HG03139 (cell line): Measurements from ENCODE around the gene PSMA6.
"Not testable (repeated sequence)": the region's sequence is repeated elsewhere in the genome, so short reads cannot be mapped to it uniquely, and the experiment has no call there.

ENCODE experiments used
- ATAC-seq: cut with Tn5 transposase; IDR thresholded peaks from one replicate; pipeline ENCODE4 v1.9.1; 2021; ENCODE audit not compliant: unreplicated experiment

Gene PSMA6

DNA sequence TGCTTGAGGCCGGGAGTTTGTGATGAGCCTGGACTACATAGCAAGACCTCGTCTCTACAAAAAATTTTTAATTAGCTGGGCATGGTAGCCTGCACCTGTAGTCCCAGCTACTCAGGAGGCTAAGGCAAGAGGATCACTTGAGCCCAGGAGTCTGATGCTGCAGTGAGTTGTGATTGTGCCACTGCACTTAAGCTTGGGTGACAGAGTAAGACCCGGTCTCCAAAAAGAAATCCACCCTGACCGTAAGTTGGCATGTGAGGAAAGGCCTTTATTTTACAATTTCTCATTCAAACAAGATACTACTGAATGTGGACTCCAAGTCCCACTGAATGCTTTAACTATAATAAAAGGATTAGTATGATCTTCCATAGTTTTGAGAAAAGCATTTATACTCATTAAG is 27.3 kb downstream of the PSMA6 start:
- no peak for ATAC-seq

DNA sequence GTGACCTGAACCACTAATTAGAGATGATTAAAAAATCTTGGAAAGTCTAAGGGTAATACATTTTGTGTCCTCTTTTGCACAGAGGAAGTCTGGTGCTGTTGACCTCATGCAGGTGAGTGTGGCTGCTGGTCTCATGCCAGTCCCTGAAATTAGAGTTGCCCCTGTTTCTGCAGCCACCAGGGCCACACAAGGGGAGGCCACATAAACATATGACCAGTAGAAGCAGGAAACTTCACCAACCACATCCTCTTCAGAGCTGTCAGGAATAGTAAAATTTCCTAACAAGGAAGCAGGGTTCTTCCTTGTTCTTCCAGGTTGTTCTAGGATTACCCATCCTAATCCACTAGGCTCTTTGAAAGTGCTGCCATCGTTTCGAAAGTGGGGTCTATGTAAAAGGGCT is 28.3 kb downstream of the PSMA6 start:
- ATAC-seq: no peak

DNA sequence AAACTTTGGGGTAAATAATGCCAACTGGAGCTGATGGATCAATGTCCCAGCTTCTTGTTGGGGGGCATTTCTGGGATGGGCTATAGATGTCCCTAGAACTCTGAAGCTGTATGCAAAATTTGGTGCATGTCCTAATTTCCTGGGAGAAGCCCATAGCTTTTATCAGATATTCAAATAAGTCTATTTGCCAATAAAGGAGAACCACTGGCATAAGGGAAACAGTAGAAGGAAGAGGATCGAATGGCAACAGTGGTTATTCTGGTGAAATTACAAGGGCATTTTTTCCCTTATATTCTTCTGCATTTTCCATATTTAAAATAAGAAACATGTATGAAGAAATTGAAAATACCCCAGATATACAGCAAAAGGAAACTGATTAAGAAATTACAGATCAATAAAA is 34.2 kb downstream of the PSMA6 start:
- ATAC-seq: no peak

DNA sequence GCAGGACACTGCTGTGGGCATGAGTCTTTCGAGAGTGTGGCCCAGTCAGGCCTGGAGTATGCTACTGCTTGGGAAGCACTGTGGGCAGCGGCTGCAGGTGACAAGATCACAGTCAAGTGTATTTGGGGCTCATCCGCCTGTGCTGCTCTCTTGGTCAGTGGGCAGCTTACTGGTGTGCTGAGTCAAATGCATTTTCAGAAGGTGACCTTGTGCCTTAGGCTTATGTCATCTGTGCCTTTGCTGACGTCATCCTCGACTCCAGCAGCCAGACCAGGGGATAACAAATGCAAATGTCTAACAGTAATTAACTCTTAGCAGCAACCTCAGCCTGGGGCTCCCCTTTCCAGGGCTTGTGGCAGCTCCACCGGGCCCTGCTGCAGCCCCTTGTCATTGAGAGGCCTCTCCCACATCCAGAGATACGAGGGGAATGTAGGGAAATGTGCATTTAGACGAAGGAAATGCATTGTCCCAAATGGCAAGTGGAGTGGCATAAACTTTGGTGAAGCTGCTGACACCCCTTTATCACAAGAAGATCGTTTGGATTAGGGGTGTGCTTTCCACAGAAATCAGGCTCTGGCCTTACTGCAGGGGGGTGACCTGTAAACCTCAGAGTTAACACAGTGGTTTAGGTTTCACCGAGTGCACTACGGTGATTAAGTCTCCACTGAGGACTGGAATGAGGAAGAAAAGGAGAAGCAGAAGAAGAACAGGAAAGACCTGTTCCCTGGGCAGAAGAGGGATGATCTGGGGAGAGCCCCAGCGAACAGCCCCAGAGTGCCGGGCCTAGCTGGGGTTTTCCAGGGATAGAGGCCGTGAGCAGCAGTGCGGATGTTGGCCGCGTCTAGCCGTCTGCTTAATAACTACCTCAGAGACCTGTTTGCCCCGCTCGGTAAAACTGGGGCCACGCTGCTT is 39.7 kb downstream of the PSMA6 start:
- ATAC-seq: peak; percentile 48

DNA sequence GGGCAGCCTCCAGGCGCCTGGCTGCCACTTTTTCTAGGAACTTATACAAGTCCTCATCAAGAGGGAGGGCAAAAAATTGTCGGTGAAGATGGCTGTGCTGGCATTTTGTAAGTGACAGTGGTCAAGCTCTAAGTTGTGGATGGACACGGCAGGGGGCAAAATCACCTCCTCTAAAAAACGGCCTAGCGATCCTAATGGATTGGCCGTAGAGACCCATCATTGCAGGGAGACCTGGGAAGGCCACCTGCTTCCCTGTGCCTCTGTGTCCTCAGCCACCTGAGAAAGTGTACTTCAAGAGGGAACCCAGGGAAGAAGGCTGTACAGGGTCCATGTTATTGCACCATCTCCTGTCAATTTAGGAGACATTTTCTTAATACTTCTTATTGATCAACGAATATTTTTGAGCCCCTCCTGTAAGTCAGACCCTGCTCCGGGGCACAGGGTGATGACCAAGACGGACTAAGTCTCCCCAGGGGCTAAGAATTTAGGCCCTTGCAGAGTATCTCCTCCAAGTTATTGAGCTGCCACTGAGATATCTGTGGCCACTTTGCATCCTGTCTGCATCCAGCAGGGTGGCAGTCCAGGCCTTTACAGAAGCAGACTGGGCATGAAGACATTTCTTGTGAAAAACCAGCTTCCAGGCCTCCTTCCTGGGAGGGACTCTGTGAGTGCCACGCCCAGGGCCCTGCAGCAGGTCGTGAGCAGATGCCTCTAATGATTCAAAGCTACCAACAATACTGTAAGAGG is 40.5 kb downstream of the PSMA6 start:
- no peak for ATAC-seq

DNA sequence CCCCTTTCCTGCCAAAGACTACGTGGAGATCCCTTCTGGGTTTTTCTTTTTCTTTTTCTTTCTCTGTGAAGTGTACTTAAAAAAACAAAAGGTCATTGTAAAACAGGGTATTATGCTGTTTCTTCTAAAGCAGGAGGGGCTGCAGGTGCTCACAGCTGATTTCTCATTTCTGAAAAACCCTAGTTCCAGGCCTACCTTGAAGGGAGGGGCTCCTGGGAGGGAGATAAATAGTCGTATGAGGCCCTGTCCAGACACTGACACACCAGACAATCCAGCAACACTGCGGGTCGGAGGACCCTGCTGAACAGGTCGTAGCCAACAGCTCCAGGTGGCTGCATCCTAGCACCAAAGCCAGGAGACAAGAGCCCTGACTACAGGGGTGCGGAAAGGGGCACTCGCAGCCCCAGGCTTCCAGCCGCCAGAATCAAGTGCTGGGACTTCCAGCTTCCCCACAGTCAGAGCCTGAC is 41.1 kb downstream of the PSMA6 start:
- ATAC-seq: no peak

DNA sequence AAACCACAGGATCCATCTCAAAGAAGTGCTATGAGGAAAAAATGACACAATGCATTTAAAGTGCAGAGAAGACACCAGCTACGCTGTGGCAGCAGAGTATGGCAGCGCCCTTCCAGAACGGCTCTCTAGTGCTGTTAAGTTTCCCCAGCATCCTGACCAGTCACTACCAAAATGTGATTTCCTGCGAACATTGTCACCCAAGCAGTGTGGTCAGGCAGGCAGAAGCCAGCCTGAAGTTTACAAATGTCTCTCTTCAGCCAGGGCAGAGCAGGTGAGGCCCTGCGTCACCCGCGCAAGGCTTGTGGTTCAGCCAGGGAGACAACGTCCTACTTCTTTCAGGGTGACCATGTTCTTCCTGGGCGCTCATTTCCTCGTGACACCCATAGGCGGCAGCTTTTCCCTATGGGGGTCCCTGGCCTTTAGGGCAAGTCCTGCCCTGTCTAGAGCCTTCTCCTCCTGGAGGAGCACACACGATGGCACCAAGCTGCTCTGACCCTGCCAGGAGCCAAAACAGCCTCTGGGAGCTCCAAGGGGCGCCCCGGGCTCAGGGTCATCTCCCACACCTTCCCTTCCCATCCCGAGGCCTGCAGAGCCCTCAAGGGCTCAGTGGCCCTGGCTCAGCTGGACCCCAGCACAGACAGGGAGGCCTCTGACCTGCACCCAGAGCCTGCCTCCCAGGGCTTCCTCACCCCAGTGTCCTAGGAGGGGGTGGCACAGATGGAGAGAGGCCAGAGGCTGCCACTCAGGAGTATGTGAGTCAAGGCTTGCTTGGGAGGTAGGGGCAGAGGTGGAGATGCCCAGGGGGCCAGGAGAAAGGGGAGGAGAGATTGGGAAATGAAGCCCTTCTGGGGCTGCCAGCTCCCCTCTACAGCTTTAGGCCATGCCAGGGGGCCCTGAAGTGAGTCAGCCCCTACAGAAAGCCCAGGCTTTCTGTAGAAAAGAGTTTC is 41.9 kb downstream of the PSMA6 start:
- no peak for ATAC-seq

DNA sequence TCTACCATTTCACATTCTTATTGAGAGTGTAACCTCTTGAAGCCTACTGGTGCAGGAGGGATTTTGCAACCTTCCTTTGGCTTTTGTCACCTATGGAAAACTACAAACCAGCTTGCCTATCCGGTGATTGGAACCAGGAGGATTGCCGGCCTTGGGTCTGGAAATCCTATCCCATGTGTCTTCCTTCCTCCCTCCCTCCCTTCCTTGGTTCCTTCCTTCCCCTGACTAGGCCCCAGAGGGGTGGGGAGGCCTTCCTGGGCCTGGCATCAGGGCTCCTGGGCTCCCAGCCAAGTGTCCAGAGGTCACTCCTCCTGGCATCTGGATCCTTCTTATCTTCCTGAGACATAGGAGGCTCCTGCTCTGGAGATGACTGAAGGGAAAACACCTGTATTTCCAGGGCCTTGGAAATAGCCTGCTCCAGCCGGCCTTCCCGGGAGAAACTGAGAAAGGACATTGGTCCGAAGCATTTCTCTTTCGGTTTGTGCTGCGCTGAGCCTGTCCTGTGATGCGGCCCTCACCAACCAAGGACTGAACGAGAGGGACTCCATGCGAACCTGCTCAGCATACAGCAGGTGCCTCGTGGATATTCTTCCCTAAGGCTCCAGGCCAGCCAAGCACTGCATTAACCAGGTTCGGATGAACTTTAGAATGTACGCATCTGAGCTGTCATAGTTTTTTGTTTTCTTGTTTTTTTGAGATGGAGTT is 43.4 kb downstream of the PSMA6 start:
- no peak for ATAC-seq

DNA sequence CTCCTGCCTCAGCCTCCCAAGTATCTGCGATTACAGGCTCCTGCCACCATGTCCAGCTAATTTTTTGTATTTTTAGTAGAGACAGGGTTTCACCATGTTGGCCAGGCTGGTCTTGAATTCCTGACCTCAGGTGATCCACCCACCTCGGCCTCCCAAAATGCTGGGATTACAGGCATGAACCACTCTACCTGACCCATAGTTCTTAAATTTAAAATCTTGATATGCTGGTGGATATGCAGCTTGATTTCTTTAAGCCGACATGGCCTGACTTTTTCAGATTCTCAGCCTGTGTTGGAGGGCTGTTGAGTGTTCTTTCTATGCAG is 44.0 kb downstream of the PSMA6 start:
- not testable (repeated sequence) for ATAC-seq

DNA sequence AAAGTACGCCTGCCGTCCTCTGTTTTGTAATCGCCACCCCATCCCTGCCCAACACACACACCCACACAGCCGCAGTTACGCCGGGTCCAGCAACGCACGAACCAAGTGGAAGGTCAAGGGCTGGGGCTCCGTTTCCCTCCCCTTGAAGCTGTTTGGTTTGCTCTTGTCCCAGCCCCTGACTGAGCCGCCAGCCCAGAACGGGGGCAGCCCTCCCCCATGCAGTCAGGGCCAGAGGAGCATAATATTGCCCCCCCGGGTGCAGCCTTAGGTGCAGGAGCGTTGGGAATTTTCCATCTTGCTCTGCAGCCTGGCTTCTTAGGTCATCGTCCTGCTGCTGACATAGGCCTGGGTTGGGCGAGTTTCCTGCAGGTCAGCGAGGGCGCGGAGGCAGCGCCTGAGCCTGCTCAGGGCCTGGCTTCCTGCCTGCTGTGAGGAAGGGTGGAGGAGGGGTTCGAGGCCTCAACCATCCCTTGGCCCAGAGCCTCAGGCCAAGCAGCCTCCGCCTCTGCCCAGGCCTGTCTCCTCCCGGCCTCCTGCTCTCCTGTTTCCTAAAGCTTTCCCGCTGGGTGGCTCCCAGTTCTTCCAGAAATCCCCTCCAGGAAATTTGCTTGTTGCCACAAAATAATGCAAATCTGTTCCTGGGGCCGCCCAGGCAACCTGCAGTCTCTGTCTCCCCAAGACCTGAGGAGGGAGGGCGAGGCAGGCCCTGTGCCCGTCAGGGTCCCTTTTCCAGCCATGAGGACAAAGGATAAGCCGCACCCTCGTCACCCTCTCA is 44.5 kb downstream of the PSMA6 start:
- ATAC-seq: no peak

DNA sequence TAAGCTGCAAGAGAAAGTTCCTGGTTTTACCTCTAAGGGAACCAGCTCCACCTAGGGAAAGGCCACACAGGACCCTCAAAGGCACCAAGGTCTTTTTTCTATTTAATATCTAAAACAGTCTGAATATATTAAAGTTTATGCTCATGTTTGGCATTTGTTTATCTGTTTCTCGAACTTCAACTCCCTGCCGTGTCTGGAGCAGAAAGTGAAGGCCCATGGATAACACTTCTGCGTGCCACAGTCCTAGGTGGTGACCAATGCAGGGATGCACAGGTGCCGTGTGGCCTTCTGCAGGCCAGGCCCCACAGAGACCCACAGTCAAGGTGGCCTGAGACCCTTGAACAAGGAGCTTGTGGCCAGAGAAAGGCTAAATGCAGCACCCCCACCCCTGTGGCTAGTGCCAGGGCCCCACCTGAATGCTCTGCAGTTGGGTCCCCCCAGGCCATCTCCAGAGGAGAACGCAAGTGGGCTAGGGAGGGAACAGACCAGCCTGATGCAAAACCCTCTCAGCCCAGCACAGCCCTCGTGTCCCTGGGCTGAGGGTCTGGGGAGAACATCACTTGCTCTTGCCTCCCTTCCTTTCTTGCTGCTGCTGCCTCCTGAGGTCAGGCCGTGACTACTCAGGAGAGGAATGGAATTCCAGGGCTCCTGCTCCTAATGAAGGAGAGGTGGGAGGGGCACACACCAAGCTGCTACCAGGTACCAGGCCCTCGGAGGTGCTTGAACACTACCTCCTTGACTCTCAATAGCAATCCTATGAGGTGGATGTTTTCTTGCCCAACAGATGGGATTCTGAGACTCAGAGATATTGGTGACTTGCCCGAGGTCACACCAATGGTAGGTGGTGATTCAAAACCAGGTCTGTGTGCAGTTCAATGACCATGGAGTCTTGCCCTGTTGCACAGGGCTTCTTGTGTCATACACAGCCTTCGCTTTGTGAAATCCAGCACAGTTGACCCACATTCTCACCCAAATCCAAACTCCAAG is 45.4 kb downstream of the PSMA6 start:
- no peak for ATAC-seq

DNA sequence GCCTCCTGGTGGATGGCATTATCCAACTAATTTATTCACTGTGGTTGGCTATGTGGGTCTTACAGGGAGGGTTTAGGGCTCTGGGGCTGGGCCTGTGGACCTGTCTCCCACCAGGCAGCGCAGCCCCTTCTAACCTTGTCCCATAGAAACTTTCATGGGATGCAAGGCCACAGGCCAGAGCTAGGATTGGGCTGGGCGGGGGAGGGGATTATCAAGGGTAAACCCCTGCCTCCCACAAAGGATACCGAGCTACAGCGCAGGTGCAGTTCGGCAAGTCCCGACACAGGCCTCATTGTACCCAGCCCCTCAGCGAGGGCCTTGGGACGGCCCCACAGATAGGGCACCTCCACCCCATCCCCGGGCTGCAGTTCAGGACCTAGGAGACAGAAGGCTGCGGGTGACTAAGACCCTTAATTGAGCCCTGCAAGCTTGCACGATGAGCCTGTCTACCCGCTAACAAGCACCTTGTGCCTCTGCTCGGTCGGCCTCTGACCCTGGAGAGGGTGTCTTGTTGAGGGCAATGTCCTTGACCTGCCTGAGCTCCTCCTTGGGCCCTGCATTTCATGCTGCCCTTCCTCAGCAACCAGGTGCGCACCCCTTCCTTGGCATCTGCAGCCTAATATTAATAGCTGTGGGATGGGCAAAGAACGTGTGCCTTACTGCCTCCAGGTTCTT is 46.7 kb downstream of the PSMA6 start:
- ATAC-seq: no peak

DNA sequence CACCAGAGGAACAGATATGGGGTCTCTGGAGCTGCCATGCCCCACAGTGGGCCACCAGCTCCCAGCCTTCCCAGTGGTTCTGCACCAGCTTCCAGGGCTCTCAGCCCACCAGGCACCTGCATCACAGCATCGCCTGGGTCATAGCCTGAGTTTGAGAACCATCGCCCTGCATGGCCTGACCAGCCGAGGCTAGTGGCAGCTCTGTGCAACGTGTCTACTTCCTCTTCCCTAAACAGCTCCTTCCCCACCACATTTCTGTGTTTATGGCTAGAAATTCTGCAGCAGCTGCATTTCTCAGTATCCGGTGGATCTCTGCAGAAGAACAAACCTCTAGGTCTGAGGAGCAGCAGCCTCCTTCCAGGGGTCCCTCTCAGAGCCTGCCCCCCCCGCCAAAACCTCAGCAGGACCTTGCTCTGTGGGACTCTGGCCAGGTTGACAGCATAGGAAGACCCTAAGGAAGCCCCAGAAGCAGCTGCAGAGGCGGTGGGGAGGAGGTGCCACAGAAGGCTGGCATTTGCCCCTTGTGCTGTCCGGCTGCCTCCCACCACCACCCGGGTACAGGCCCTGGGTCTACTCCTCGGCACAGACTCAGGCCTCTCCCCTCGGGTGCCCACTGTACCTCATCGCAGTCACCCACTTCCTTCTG is 47.7 kb downstream of the PSMA6 start:
- ATAC-seq: no peak

DNA sequence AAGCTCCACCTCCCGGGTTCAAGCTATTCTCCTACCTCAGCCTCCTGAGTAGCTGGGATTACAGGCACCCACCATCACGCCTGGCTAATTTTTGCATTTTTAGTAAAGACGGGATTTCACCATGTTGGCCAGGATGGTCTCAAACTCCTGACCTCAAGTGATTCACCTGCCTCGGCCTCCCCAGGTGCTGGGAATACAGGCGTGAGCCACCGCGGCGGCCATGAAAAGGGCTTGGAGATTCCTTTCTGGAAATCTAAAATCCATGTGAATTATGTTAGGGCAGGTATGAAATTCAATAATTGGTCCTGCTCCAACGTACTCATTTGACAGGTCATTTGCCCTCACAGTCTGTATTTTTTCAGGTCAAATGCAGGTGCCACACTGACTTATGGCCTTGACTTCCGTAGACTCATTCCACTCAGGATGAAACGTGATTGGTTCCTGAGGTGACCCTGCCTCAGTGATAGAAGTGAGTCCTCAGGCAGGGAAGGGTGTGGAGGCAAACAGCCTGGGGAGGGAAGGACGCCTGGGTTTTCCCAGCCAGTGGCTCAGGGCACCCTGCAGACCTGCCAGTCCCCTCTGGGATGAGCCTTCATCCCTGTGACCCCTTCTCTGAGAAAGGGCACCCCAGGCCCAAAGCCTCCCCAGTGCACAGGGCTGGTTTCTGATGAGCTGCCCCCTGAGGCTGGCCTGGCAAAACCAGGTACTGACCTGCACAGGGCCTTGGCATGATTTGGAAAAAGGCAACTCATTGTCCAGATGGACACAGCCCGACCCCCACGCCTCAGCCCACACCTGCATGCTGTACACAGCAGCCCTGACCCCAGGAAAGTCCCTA is 48.7 kb downstream of the PSMA6 start:
- ATAC-seq: no peak

DNA sequence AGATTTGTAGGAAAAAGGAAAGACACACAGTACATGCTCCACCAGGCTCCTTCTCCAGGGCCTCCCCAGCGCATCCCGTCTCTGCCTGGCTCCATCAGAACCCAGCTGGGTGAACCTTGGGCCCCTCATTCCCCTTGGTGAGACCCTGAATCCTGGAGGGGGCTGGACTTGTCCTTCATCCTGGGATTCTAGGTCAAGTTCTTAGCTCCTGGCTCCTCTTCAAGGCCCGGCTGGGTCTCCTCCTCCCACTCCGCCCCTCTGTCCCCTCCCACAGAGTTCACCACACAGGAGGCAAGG is 49.2 kb downstream of the PSMA6 start:
- ATAC-seq: no peak

DNA sequence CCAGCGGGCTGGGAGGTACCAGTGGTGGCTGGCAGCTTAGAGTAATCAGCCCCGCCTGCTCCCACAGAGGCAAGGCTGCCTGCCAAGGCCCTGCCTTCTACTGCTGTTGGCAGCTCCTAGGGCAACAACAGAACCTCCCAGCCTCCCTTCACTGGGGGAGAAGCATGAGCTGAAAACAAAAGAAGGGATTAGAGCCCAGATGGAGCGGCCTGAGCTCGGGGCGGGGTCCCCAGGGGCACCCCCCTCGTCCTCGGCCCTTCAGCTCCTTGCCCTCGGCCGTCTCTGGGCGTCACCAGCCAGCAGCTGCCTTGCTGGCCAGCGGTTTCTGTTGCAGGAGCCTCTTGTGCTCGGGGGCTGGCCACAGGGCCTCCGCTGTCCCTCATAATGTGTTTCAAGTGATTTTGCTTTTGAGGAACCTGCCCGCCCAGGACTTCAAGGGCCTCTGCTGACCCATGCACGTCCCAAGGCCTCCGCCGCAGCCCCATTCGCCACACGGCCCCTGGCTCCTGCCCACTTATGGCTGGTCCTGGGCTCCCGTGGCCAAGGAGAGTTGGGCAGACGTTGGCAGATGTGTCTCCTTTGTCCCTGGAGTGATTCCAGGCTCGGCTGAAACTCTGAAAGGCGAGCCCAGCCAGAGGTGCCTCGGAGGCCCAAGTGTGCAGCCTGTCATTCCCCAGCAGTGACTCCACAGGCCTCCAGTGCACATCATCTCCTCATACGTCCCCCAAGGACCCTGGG is 49.7 kb downstream of the PSMA6 start:
- no peak for ATAC-seq
